ENCODE data around the gene CRTAC1. TPM values are rescaled to one million over a fixed set of nuclear protein-coding genes. Genes with fewer than 3 reads are reported as not detected.

The CRTAC1 gene
- total RNA-seq, 1 donor from 2014 or later, result 0.82 TPM

GRCh38 chr10:97974526-97975525 is 55.6 kb downstream of the CRTAC1 start:
- H3K9me3 Mint-ChIP-seq, result no peaks in the 10 kb centered on the region
- no peak overlapping the region for H3K4me3 Mint-ChIP-seq
- H3K4me1 Mint-ChIP-seq, result peaks cover 5% of the 10 kb centered on the region
- no peaks in the 10 kb centered on the region for H3K36me3 Mint-ChIP-seq (ENCODE audit: low read depth)
- TF ChIP-seq CTCF (conservative IDR thresholded peaks at IDR 0.05), result no peak
- no peak overlapping the region for H3K27ac Mint-ChIP-seq (ENCODE audit: unreplicated experiment)
- H3K27me3 Mint-ChIP-seq (ENCODE audit: low read depth), result peaks cover 98% of the 10 kb centered on the region
- peak; percentile 22 for DNase-seq (ENCODE audit: low read depth, low spot score)

GRCh38 chr10:97974100-97974499 is 56.3 kb downstream of the CRTAC1 start:
- H3K36me3 Mint-ChIP-seq (ENCODE audit: low read depth), result no peaks in the 10 kb centered on the region
- H3K9me3 Mint-ChIP-seq, result no peaks in the 10 kb centered on the region
- no peak overlapping the region for H3K27ac Mint-ChIP-seq (ENCODE audit: unreplicated experiment)
- peaks cover 5% of the 10 kb centered on the region for H3K4me1 Mint-ChIP-seq
- peaks cover 98% of the 10 kb centered on the region for H3K27me3 Mint-ChIP-seq (ENCODE audit: low read depth)
- no peak for TF ChIP-seq CTCF (conservative IDR thresholded peaks at IDR 0.05)
- DNase-seq (ENCODE audit: low read depth, low spot score), result no peak
- H3K4me3 Mint-ChIP-seq, result no peak overlapping the region

GRCh38 chr10:97969538-97970079 is 60.8 kb downstream of the CRTAC1 start:
- H3K27me3 Mint-ChIP-seq (ENCODE audit: low read depth), result peaks cover 98% of the 10 kb centered on the region
- no peak overlapping the region for H3K27ac Mint-ChIP-seq (ENCODE audit: unreplicated experiment)
- no peak for TF ChIP-seq CTCF (conservative IDR thresholded peaks at IDR 0.05)
- no peaks in the 10 kb centered on the region for H3K9me3 Mint-ChIP-seq
- no peaks in the 10 kb centered on the region for H3K36me3 Mint-ChIP-seq (ENCODE audit: low read depth)
- H3K4me1 Mint-ChIP-seq, result peaks cover 5% of the 10 kb centered on the region
- no peak overlapping the region for H3K4me3 Mint-ChIP-seq
- no peak for DNase-seq (ENCODE audit: low read depth, low spot score)

- Mint-ChIP-seq H3K4me1 (no peaks in the 10 kb centered on the region), H3K9me3 (no peaks in the 10 kb centered on the region), H3K27ac (ENCODE audit: unreplicated experiment) (no peak overlapping the region), H3K27me3 (ENCODE audit: low read depth) (peaks cover 97% of the 10 kb centered on the region), H3K4me3 (no peak overlapping the region), H3K36me3 (ENCODE audit: low read depth) (no peaks in the 10 kb centered on the region)
- DNase-seq (ENCODE audit: low read depth, low spot score), result no peak
- no peak for TF ChIP-seq CTCF (conservative IDR thresholded peaks at IDR 0.05)
Observed at GRCh38 chr10:97964748-97965147, 65.7 kb downstream of the CRTAC1 start.

- H3K27me3 Mint-ChIP-seq (ENCODE audit: low read depth), result peaks cover 93% of the 10 kb centered on the region
- no peaks in the 10 kb centered on the region for H3K36me3 Mint-ChIP-seq (ENCODE audit: low read depth)
- H3K4me3 Mint-ChIP-seq, result no peak overlapping the region
- DNase-seq (ENCODE audit: low read depth, low spot score), result no peak
- no peaks in the 10 kb centered on the region for H3K9me3 Mint-ChIP-seq
- H3K27ac Mint-ChIP-seq (ENCODE audit: unreplicated experiment), result no peak overlapping the region
- no peak for TF ChIP-seq CTCF (conservative IDR thresholded peaks at IDR 0.05)
- H3K4me1 Mint-ChIP-seq, result no peaks in the 10 kb centered on the region
Observed at GRCh38 chr10:97961945-97962344, 68.5 kb downstream of the CRTAC1 start.

All from neural crest cell (in vitro differentiated cells).